HG02885 (cell line): ENCODE data around the gene PHEX.

Experiments
- ATAC-seq: cut with Tn5 transposase; IDR thresholded peaks from one replicate; pipeline ENCODE4 v1.9.1; 2021; ENCODE audit warnings: mild to moderate bottlenecking; ENCODE audit not compliant: unreplicated experiment, poor library complexity

PHEX gene

GRCh38 chrX:22037911-22038537 lies 5.9 kb downstream of the PHEX start:
- no peak for ATAC-seq

GRCh38 chrX:22039541-22039940 lies 7.4 kb downstream of the PHEX start:
- ATAC-seq: no peak

GRCh38 chrX:22040184-22040583 lies 8.1 kb downstream of the PHEX start:
- ATAC-seq: no peak

GRCh38 chrX:22041907-22042530 lies 9.9 kb downstream of the PHEX start:
- no peak for ATAC-seq

GRCh38 chrX:22043872-22044271 lies 11.7 kb downstream of the PHEX start:
- no peak for ATAC-seq

GRCh38 chrX:22047468-22047867 lies 15.3 kb downstream of the PHEX start:
- no peak for ATAC-seq

GRCh38 chrX:22053481-22053880 lies 21.4 kb downstream of the PHEX start:
- ATAC-seq: no peak

GRCh38 chrX:22056235-22056634 lies 24.1 kb downstream of the PHEX start:
- peak; percentile 28 for ATAC-seq

- ATAC-seq: no peak
Measured at GRCh38 chrX:22057667-22058066, 25.5 kb downstream of the PHEX start.

GRCh38 chrX:22059775-22060174 lies 27.6 kb downstream of the PHEX start:
- no peak for ATAC-seq

- peak; percentile 63 for ATAC-seq
Measured at GRCh38 chrX:22060415-22061280, 28.5 kb downstream of the PHEX start.

- peak; percentile 90 for ATAC-seq
Measured at GRCh38 chrX:22063284-22063683, 31.2 kb downstream of the PHEX start.

- ATAC-seq: no peak
Measured at GRCh38 chrX:22069586-22069985, 37.5 kb downstream of the PHEX start.

GRCh38 chrX:22073928-22074327 lies 41.8 kb downstream of the PHEX start:
- ATAC-seq: no peak

GRCh38 chrX:22078117-22078516 lies 46.0 kb downstream of the PHEX start:
- no peak for ATAC-seq

GRCh38 chrX:22081475-22082092 lies 49.5 kb downstream of the PHEX start:
- peak; percentile 78 for ATAC-seq

- ATAC-seq: no peak
Measured at GRCh38 chrX:22086003-22086402, 53.9 kb downstream of the PHEX start.

GRCh38 chrX:22087011-22087557 lies 55.0 kb downstream of the PHEX start:
- no peak for ATAC-seq

GRCh38 chrX:22088326-22088725 lies 56.2 kb downstream of the PHEX start:
- no peak for ATAC-seq

GRCh38 chrX:22090181-22090580 lies 58.1 kb downstream of the PHEX start:
- no peak for ATAC-seq

- ATAC-seq: no peak
Measured at GRCh38 chrX:22093550-22093949, 61.4 kb downstream of the PHEX start.
